GM21786 (cell line): ENCODE measurements around the gene FBXO3.

ENCODE experiments used
- ATAC-seq: cut with Tn5 transposase; IDR thresholded peaks from one replicate; pipeline ENCODE4 v1.9.1; 2021; ENCODE audit not compliant: unreplicated experiment

The FBXO3 gene

GRCh38 chr11:33772870-33773269, 1.4 kb downstream of the FBXO3 start:
- ATAC-seq = no peak

GRCh38 chr11:33772300-33772699, 2.0 kb downstream of the FBXO3 start:
- no peak for ATAC-seq

GRCh38 chr11:33770236-33770635, 4.1 kb downstream of the FBXO3 start:
- ATAC-seq = no peak

GRCh38 chr11:33769542-33769941, 4.8 kb downstream of the FBXO3 start:
- no peak for ATAC-seq

GRCh38 chr11:33767624-33768023, 6.7 kb downstream of the FBXO3 start:
- ATAC-seq = no peak

- no peak for ATAC-seq
Observed at GRCh38 chr11:33766085-33766484, 8.2 kb downstream of the FBXO3 start.

- peak; percentile 93 for ATAC-seq
Observed at GRCh38 chr11:33761471-33761870, 12.8 kb downstream of the FBXO3 start.

GRCh38 chr11:33753304-33753967, 20.9 kb downstream of the FBXO3 start:
- ATAC-seq = peak; percentile 99

- ATAC-seq = no peak
Observed at GRCh38 chr11:33751878-33752277, 22.4 kb downstream of the FBXO3 start.

GRCh38 chr11:33747979-33748378, 26.3 kb downstream of the FBXO3 start:
- no peak for ATAC-seq

GRCh38 chr11:33743291-33743690, 31.0 kb downstream of the FBXO3 start:
- no peak for ATAC-seq

- no peak for ATAC-seq
Observed at GRCh38 chr11:33742249-33742851, 32.0 kb downstream of the FBXO3 start.

GRCh38 chr11:33741806-33742205, 32.5 kb downstream of the FBXO3 start:
- ATAC-seq = no peak

- no peak for ATAC-seq
Observed at GRCh38 chr11:33737362-33737821, 36.9 kb downstream of the FBXO3 start.

GRCh38 chr11:33736148-33736812, 38.0 kb downstream of the FBXO3 start, which contains the start of gene CD59:
CD59 (minus strand) TSS chr11:33736423; CDS start chr11:33722445, 13,978 bp downstream.
- peak; percentile 56 for ATAC-seq

GRCh38 chr11:33735271-33736147, 38.8 kb downstream of the FBXO3 start:
- peak; percentile 54 for ATAC-seq

GRCh38 chr11:33734441-33735270, 39.7 kb downstream of the FBXO3 start:
- no peak for ATAC-seq

GRCh38 chr11:33733980-33734379, 40.3 kb downstream of the FBXO3 start:
- ATAC-seq = no peak

- no peak for ATAC-seq
Observed at GRCh38 chr11:33731723-33732531, 42.4 kb downstream of the FBXO3 start.
